ENCODE results near the gene PPIE. TPM values are rescaled to one million over a fixed set of nuclear protein-coding genes. Genes with fewer than 3 reads are reported as not detected.

Gene PPIE
- 28.2 TPM for total RNA-seq
- long read RNA-seq, transcript PPIE-202 (10 exons, 1,079 nt), result minor isoform, 6 of 140 reads
- long read RNA-seq, transcript PPIE-203 (11 exons, 1,198 nt), result minor isoform, 10 of 140 reads
- long read RNA-seq, transcript PPIE-201 (10 exons, 1,277 nt), result major isoform, 81 of 140 reads
- long read RNA-seq, partial matches to known transcripts, result 1 of 140 reads
- long read RNA-seq, other reads (novel, unspliced or antisense), result 40 of 140 reads

GRCh38 chr1:39738622-39739366, at the start of gene PPIE:
TSS of gene PPIE (plus strand) at chr1:39738882. CDS start at chr1:39738901, 19 bp downstream.
- DNase-seq (ENCODE audit: low spot score), result peak; percentile 96

GRCh38 chr1:39689214-39689613, 49.5 kb upstream of the PPIE start:
- no peak for DNase-seq (ENCODE audit: low spot score)

GRCh38 chr1:39689635-39690034, 49.0 kb upstream of the PPIE start:
- no peak for DNase-seq (ENCODE audit: low spot score)

GRCh38 chr1:39690225-39690624, 48.5 kb upstream of the PPIE start:
- DNase-seq (ENCODE audit: low spot score), result no peak

GRCh38 chr1:39690794-39691382, 47.8 kb upstream of the PPIE start:
- no peak for DNase-seq (ENCODE audit: low spot score)

- peak; percentile 94 for DNase-seq (ENCODE audit: low spot score)
Measured at GRCh38 chr1:39691383-39692151, 47.1 kb upstream of the PPIE start, which contains the start of gene HPCAL4. TSS of gene HPCAL4 (minus strand) at chr1:39691433. CDS start at chr1:39684603, 6,830 bp downstream.

GRCh38 chr1:39692152-39693074, 46.3 kb upstream of the PPIE start:
- peak; percentile 86 for DNase-seq (ENCODE audit: low spot score)

- peak; percentile 14 for DNase-seq (ENCODE audit: low spot score)
Measured at GRCh38 chr1:39694026-39694425, 44.7 kb upstream of the PPIE start.

- DNase-seq (ENCODE audit: low spot score), result peak; percentile 11
Measured at GRCh38 chr1:39695016-39695415, 43.7 kb upstream of the PPIE start.

GRCh38 chr1:39696448-39696847, 42.2 kb upstream of the PPIE start:
- no peak for DNase-seq (ENCODE audit: low spot score)

- peak; percentile 39 for DNase-seq (ENCODE audit: low spot score)
Measured at GRCh38 chr1:39698568-39698967, 40.1 kb upstream of the PPIE start.

- no peak for DNase-seq (ENCODE audit: low spot score)
Measured at GRCh38 chr1:39699419-39699818, 39.3 kb upstream of the PPIE start.

- no peak for DNase-seq (ENCODE audit: low spot score)
Measured at GRCh38 chr1:39700348-39700747, 38.3 kb upstream of the PPIE start.

- DNase-seq (ENCODE audit: low spot score), result no peak
Measured at GRCh38 chr1:39701049-39701439, 37.6 kb upstream of the PPIE start.

GRCh38 chr1:39704757-39705156, 33.9 kb upstream of the PPIE start:
- no peak for DNase-seq (ENCODE audit: low spot score)

GRCh38 chr1:39707506-39707905, 31.2 kb upstream of the PPIE start:
- no peak for DNase-seq (ENCODE audit: low spot score)

- no peak for DNase-seq (ENCODE audit: low spot score)
Measured at GRCh38 chr1:39711104-39711965, 27.3 kb upstream of the PPIE start.

- DNase-seq (ENCODE audit: low spot score), result no peak
Measured at GRCh38 chr1:39711966-39712340, 26.7 kb upstream of the PPIE start.

GRCh38 chr1:39713557-39713956, 25.1 kb upstream of the PPIE start:
- DNase-seq (ENCODE audit: low spot score), result no peak

GRCh38 chr1:39717809-39718208, 20.9 kb upstream of the PPIE start:
- DNase-seq (ENCODE audit: low spot score), result no peak

Data from mesenteric fat pad (tissue), 1 donor.